Measurements from ENCODE around the gene AGPAT3.

DNA sequence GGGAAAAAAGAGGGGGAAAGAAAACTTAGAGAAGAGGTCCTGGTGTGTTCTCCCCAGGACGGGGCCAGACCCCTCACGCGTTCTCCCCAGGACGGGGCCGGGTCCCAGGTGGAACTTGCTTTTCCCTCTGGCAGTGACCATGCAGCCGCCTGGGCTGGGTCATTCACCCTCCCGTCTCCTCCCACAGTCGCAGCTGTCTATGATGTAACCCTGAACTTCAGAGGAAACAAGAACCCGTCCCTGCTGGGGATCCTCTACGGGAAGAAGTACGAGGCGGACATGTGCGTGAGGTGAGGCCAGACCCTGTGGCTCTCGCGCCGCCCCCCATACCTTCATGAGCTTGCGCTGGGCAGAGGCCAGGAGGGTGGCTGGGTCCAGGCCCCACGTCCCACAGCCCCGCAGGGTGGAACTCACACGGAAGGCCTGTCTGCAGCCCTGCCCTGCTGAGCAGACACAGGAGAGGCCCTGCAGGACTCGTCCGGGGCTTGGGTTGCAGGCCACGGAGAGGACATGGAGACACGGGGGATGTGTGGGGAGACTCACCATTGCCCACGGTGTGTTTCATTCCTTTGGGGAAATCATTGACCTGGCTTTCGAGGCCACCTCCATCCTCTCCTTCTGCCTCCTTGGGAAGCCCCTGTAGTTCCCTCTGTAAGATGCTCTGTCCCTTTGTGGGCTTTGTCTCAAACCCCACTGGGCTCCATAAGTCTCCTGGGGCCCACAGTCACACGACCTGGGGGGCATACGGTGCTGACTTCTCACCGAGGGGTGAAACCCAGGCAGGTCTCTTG lies 106.4 kb downstream of the AGPAT3 start:
- TF ChIP-seq, protein P1, sequence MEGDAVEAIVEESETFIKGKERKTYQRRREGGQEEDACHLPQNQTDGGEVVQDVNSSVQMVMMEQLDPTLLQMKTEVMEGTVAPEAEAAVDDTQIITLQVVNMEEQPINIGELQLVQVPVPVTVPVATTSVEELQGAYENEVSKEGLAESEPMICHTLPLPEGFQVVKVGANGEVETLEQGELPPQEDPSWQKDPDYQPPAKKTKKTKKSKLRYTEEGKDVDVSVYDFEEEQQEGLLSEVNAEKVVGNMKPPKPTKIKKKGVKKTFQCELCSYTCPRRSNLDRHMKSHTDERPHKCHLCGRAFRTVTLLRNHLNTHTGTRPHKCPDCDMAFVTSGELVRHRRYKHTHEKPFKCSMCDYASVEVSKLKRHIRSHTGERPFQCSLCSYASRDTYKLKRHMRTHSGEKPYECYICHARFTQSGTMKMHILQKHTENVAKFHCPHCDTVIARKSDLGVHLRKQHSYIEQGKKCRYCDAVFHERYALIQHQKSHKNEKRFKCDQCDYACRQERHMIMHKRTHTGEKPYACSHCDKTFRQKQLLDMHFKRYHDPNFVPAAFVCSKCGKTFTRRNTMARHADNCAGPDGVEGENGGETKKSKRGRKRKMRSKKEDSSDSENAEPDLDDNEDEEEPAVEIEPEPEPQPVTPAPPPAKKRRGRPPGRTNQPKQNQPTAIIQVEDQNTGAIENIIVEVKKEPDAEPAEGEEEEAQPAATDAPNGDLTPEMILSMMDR (IDR thresholded peaks at IDR 0.05), result no peak
- no peak for TF ChIP-seq ZFX (IDR thresholded peaks at IDR 0.05; ENCODE audit: borderline replicate concordance)
